ENCODE data around the gene ITSN2. TPM values are rescaled to one million over a fixed set of nuclear protein-coding genes. Genes with fewer than 3 reads are reported as not detected.
A peak's percentile ranks its signal among the peaks of the same experiment; 100 is the strongest.
"Not testable (repeated sequence)": the region's sequence is repeated elsewhere in the genome, so short reads cannot be mapped to it uniquely, and the experiment has no call there.

The ITSN2 gene
- total and polyA plus RNA-seq, 8 donors, result 28.7 to 85.6 (median 38.7) TPM

GRCh38 chr2:24363301-24363700 lies 3.0 kb upstream of the ITSN2 start:
- TF ChIP-seq CTCF (IDR thresholded peaks at IDR 0.05), result no peak
- Histone ChIP-seq H3K27ac (no peak overlapping the region), H3K36me3 (no peaks in the 10 kb centered on the region), H3K27me3 (no peaks in the 10 kb centered on the region), H3K9me3 (no peaks in the 10 kb centered on the region), H3K4me3 (no peak overlapping the region), H3K4me1 (peaks cover 9 to 39% of the 10 kb centered on the region in 2 donors)
- DNase-seq (no peak), ATAC-seq (no peak)
- intact Hi-C loops (cut with DNase I), result no loop called here

- H3K27ac ChIP-seq, result no peak overlapping the region
- no peaks in the 10 kb centered on the region for H3K27me3 ChIP-seq
- peaks cover 9 to 47% of the 10 kb centered on the region in 2 donors for H3K4me1 ChIP-seq
- DNase-seq (no peak), ATAC-seq (no peak)
- no peak overlapping the region for H3K4me3 ChIP-seq
- H3K9me3 ChIP-seq, result no peaks in the 10 kb centered on the region
- no peaks in the 10 kb centered on the region for H3K36me3 ChIP-seq
- intact Hi-C loops (cut with DNase I), result no loop called here
- TF ChIP-seq CTCF (IDR thresholded peaks at IDR 0.05), result no peak
Observed at GRCh38 chr2:24362253-24362652, 1.9 kb upstream of the ITSN2 start.

- TF ChIP-seq CTCF (IDR thresholded peaks at IDR 0.05), result no peak
- ATAC-seq (no peak), DNase-seq (peak in 1 of 4 donors; percentile 51)
- intact Hi-C loops (cut with DNase I), result no loop called here
- peaks cover 9 to 46% of the 10 kb centered on the region in 2 donors for H3K4me1 ChIP-seq
- peak overlapping the region; percentile 83 to 92 for H3K4me3 ChIP-seq
- no peaks in the 10 kb centered on the region for H3K9me3 ChIP-seq
- H3K36me3 ChIP-seq, result no peaks in the 10 kb centered on the region
- peak overlapping the region; percentile 92 to 98 for H3K27ac ChIP-seq
- no peaks in the 10 kb centered on the region for H3K27me3 ChIP-seq
Observed at GRCh38 chr2:24360963-24361330, 611 bp upstream of the ITSN2 start.

- intact Hi-C loops (cut with DNase I), result no loop called here
- DNase-seq (peak in 1 of 4 donors; percentile 66), ATAC-seq (peak; percentile 39)
- no peaks in the 10 kb centered on the region for H3K27me3 ChIP-seq
- H3K4me3 ChIP-seq, result peak overlapping the region; percentile 83 to 92
- no peaks in the 10 kb centered on the region for H3K36me3 ChIP-seq
- H3K9me3 ChIP-seq, result no peaks in the 10 kb centered on the region
- H3K27ac ChIP-seq, result peak overlapping the region; percentile 92 to 98
- peaks cover 0 to 46% of the 10 kb centered on the region in 2 donors for H3K4me1 ChIP-seq
- TF ChIP-seq CTCF (IDR thresholded peaks at IDR 0.05), result no peak
Observed at GRCh38 chr2:24359129-24360049, 947 bp downstream of the ITSN2 start.

- H3K4me1 ChIP-seq, result peaks cover 3 to 59% of the 10 kb centered on the region in 2 donors
- DNase-seq; H3K36me3 ChIP-seq; H3K4me3 ChIP-seq; H3K9me3 ChIP-seq; intact Hi-C loops (cut with DNase I); ATAC-seq; H3K27me3 ChIP-seq; H3K27ac ChIP-seq: not testable (repeated sequence)
Observed at GRCh38 chr2:24357767-24358166, 2.6 kb downstream of the ITSN2 start.

- peaks cover 9 to 65% of the 10 kb centered on the region in 2 donors for H3K4me1 ChIP-seq
- H3K36me3 ChIP-seq; intact Hi-C loops (cut with DNase I); DNase-seq; ATAC-seq; H3K9me3 ChIP-seq; H3K27ac ChIP-seq; H3K27me3 ChIP-seq; H3K4me3 ChIP-seq: not testable (repeated sequence)
Observed at GRCh38 chr2:24357115-24357514, 3.2 kb downstream of the ITSN2 start.
